Endothelial cell of umbilical vein (primary cell): ENCODE data around the gene TCF20. TPM values are rescaled to one million over a fixed set of nuclear protein-coding genes. Genes with fewer than 3 reads are reported as not detected.

ENCODE experiments used
- BruUV-seq: library from RNA; stranded (reverse); fragments of 400-500 nt; replicated peaks from 2 replicates; lab custom pipeline; 2021; lab: Mats Ljungman, UMichigan
- CTCF ChIA-PET: fragments of 300-600, 350-600 bp; sonication (Branson Sonifier 250); formaldehyde crosslinking; loops from one replicate; lab custom pipeline; 2021; ENCODE audit warnings: antibody characterized with exemption, inconsistent platforms; lab: Charles Lee
- POLR2A ChIA-PET: fragments of 300-600, 350-600 bp; sonication (Branson Sonifier 250); formaldehyde crosslinking; loops from one replicate; lab custom pipeline; 2021; ENCODE audit warnings: antibody characterized with exemption, inconsistent platforms; lab: Charles Lee
- DNase-seq: peaks from one replicate; pipeline ENCODE4 v3.0.0-alpha.2; 2011; ENCODE audit warnings: low read depth, low spot score
- FAIRE-seq: peaks from 2 replicates; lab custom pipeline; 2011; peaks lifted over from hg19 to GRCh38; lab: Jason Lieb, UNC
- H2AFZ ChIP-seq: 2 replicates; pipeline ENCODE4 v1.6.0; 2012; ENCODE audit warnings: low read depth, low read length, control low read depth, inconsistent platforms
- H3K27ac ChIP-seq: 2 replicates; pipeline ENCODE4 v1.5.1; 2011; ENCODE audit warnings: low read depth, mild to moderate bottlenecking, control low read depth, low read length, moderate library complexity; ENCODE audit not compliant: insufficient read depth
- H3K27me3 ChIP-seq, 2 experiments: 2 replicates each; pipeline versions ENCODE4 v1.6.0 to v1.6.1; 2011; ENCODE audit warnings: low read length in 2 of 2, mixed read lengths in 1 of 2; ENCODE audit not compliant: control insufficient read depth in 2 of 2, insufficient read depth in 2 of 2
- H3K36me3 ChIP-seq, 2 experiments: 2 replicates in 1 of 2; 3 replicates in 1 of 2; pipeline ENCODE4 v1.5.1; 2011; ENCODE audit warnings: low read length in 2 of 2, mild to moderate bottlenecking in 1 of 2, moderate library complexity in 1 of 2; ENCODE audit not compliant: control insufficient read depth in 2 of 2, insufficient read depth in 2 of 2; ENCODE audit errors: extremely low read depth in 1 of 2
- H3K4me1 ChIP-seq: 3 replicates; pipeline ENCODE4 v1.5.1; 2011; ENCODE audit warnings: mild to moderate bottlenecking, low read length; ENCODE audit not compliant: control insufficient read depth, insufficient read depth; ENCODE audit errors: extremely low read depth
- H3K4me2 ChIP-seq: 2 replicates; pipeline ENCODE4 v1.6.1; 2011; ENCODE audit warnings: low read length, control low read depth, mixed read lengths; ENCODE audit not compliant: insufficient read depth
- H3K4me3 ChIP-seq, 3 experiments: fragments of 200-600 bp in 1 of 3; sonication (generic), shearing (Covaris generic) in 1 of 3; replicated peaks in 1 of 3; 2 replicates each; pipeline ENCODE4 v1.5.1; 2011 to 2016; ENCODE audit warnings: control low read depth in 3 of 3, low read length in 3 of 3, mild to moderate bottlenecking in 2 of 3, inconsistent platforms in 1 of 3, low read depth in 1 of 3, moderate library complexity in 1 of 3; ENCODE audit not compliant: insufficient read depth in 1 of 3
- H3K79me2 ChIP-seq: 2 replicates; pipeline ENCODE4 v1.6.0; 2012; ENCODE audit warnings: low read length, inconsistent platforms; ENCODE audit not compliant: control insufficient read depth, insufficient read depth
- H3K9ac ChIP-seq: replicated peaks from 2 replicates; pipeline ENCODE3; 2011; ENCODE audit warnings: low read length, control low read depth; ENCODE audit not compliant: insufficient read depth; ENCODE audit errors: extremely low read depth
- H3K9me1 ChIP-seq: replicated peaks from 3 replicates; pipeline ENCODE4 v1.6.0; 2011; ENCODE audit warnings: mild to moderate bottlenecking, low read length; ENCODE audit not compliant: control insufficient read depth, insufficient read depth; ENCODE audit errors: extremely low read depth
- H3K9me3 ChIP-seq: replicated peaks from 2 replicates; pipeline ENCODE4 v1.5.1; 2012; ENCODE audit warnings: low read length, inconsistent platforms; ENCODE audit not compliant: control insufficient read depth, insufficient read depth
- H4K20me1 ChIP-seq: replicated peaks from 2 replicates; pipeline ENCODE3; 2011; ENCODE audit warnings: mild to moderate bottlenecking, low read length; ENCODE audit not compliant: control insufficient read depth, insufficient read depth; ENCODE audit errors: extremely low read depth
- JUN ChIP-seq: IDR thresholded peaks from 2 replicates; pipeline ENCODE4 v1.6.1; 2011; ENCODE audit warnings: borderline replicate concordance, low read depth; ENCODE audit not compliant: insufficient read length, insufficient read depth
- MYC ChIP-seq: IDR thresholded peaks from one replicate; pipeline ENCODE4 v1.6.1; 2011; ENCODE audit warnings: mild to moderate bottlenecking, low read depth, low read length
- POLR2A ChIP-seq: IDR thresholded peaks from 2 replicates; pipeline ENCODE4 v1.6.1; 2012; ENCODE audit warnings: low read depth, mild to moderate bottlenecking, control low read depth, low read length
- POLR2AphosphoS5 ChIP-seq: IDR thresholded peaks from 2 replicates; pipeline ENCODE4 v1.6.1; 2012; ENCODE audit warnings: low read depth, mild to moderate bottlenecking, control low read depth, low read length, moderate library complexity; ENCODE audit not compliant: insufficient read depth
- dilution Hi-C: fragments of 300-500 bp; cut with MboI; formaldehyde crosslinking; loops from one replicate; pipeline ENCODE4 v1.15.0; 2019; ENCODE audit warnings: low sequenced_read_pairs; ENCODE audit not compliant: extremely low pct_ligation_motif_present
- intact Hi-C: fragments of 100-400 bp; cut with micrococcal nuclease; formaldehyde crosslinking; loops from one replicate; pipeline ENCODE4 v1.10.0; 2022
- polyA plus RNA-seq, 4 experiments: library from polyadenylated mRNA; depleted of rRNA in 3 of 4; stranded (reverse) in 3 of 4; unstranded in 1 of 4; fragments of >200 nt; gene quantifications; 2 replicates each; pipeline versions ENCODE4 v1.2.1 to v1.2.3, GENCODE V29; 2011 to 2012; ENCODE audit warnings: missing spikeins in 1 of 4
- total RNA-seq: library from RNA; stranded (reverse); gene quantifications from 2 replicates; pipeline ENCODE4 v1.2.3, GENCODE V29; 2021
- TF ChIP-seq, protein P1 (sequence below), 2 donors: IDR thresholded peaks; 1 replicate in 1 of 2; 2 replicates in 1 of 2; pipeline ENCODE4 v1.5.1; 2011; ENCODE audit warnings: low read length in 2 of 2, mild to moderate bottlenecking in 2 of 2, moderate library complexity in 2 of 2, control low read depth in 1 of 2, inconsistent platforms in 1 of 2, low read depth in 1 of 2; ENCODE audit not compliant: insufficient read depth in 1 of 2; ENCODE audit errors: extremely low read depth in 1 of 2

The TCF20 gene
- total and polyA plus RNA-seq, 2 donors (not counting 3 experiments of a cell fraction or from before 2014, with no cell fraction given), result 11.2 to 36.7 TPM

DNA sequence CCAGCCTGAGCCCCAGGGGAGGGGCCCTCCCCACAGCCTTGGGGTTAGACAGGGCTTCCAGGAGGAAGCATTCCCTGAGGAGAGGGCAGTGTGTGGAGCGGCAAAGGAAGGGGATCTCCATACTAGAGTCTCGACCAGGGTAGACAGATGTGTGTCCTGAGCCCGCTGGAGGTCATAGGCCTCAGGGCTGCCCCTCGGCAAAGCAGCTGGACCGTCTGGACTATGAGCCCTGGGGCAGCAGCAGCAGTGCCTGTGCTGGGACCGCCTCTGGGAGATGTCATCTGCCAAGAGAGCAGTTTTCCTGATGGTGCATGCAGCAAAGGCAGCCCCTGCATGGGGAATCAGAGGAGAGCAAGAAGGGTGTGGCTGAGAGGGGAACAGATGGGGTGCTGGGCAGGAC is 20.8 kb upstream of the TCF20 start:
- H3K4me2 ChIP-seq, result no peak overlapping the region
- POLR2A ChIA-PET, result no interaction called here
- no peak overlapping the region for H3K27ac ChIP-seq
- DNase-seq, result no peak
- no peak overlapping the region for H3K9ac ChIP-seq
- intact Hi-C loops (no loop called here), dilution Hi-C loops (no loop called here)
- H4K20me1 ChIP-seq, result no peaks in the 10 kb centered on the region
- H3K36me3 ChIP-seq, result no peaks in the 10 kb centered on the region
- H3K9me1 ChIP-seq, result no peaks in the 10 kb centered on the region
- H2AFZ ChIP-seq, result no peak overlapping the region
- no TSS peak for BruUV-seq
- FAIRE-seq, result no peak
- TF ChIP-seq MYC (no peak), POLR2A (no peak), JUN (no peak), POLR2AphosphoS5 (no peak)
- TF ChIP-seq, protein P1, sequence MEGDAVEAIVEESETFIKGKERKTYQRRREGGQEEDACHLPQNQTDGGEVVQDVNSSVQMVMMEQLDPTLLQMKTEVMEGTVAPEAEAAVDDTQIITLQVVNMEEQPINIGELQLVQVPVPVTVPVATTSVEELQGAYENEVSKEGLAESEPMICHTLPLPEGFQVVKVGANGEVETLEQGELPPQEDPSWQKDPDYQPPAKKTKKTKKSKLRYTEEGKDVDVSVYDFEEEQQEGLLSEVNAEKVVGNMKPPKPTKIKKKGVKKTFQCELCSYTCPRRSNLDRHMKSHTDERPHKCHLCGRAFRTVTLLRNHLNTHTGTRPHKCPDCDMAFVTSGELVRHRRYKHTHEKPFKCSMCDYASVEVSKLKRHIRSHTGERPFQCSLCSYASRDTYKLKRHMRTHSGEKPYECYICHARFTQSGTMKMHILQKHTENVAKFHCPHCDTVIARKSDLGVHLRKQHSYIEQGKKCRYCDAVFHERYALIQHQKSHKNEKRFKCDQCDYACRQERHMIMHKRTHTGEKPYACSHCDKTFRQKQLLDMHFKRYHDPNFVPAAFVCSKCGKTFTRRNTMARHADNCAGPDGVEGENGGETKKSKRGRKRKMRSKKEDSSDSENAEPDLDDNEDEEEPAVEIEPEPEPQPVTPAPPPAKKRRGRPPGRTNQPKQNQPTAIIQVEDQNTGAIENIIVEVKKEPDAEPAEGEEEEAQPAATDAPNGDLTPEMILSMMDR (IDR thresholded peaks at IDR 0.05; ENCODE audit: extremely low read depth in 1 of 2, insufficient read depth in 1 of 2, low read depth in 1 of 2, low read length in 2 of 2), result no peak
- H3K4me1 ChIP-seq, result peaks cover under 1% of the 10 kb centered on the region
- H3K79me2 ChIP-seq, result no peaks in the 10 kb centered on the region
- CTCF ChIA-PET, result no interaction called here
- no peaks in the 10 kb centered on the region for H3K9me3 ChIP-seq
- H3K4me3 ChIP-seq, result no peak overlapping the region
- H3K27me3 ChIP-seq, result no peaks in the 10 kb centered on the region
